ENCODE data around the gene SLC12A4.
"Not testable (repeated sequence)": the region's sequence is repeated elsewhere in the genome, so short reads cannot be mapped to it uniquely, and the experiment has no call there.

SLC12A4 gene

GRCh38 chr16:67968400-67969253 lies at the start of gene SLC12A4:
SLC12A4 (minus strand) TSS chr16:67968637; CDS start chr16:67968553, 84 bp downstream.
- DNase-seq (ENCODE audit: low read depth, low spot score): no peak

- no peak for DNase-seq (ENCODE audit: low read depth, low spot score)
These were observed 47.2 kb upstream of the SLC12A4 start, which contains the start of gene DPEP2NB for GRCh38 chr16:68015681-68016080. DPEP2NB (minus strand) TSS chr16:68015911; CDS start chr16:68015770, 141 bp downstream.

GRCh38 chr16:68013440-68013839 lies 45.0 kb upstream of the SLC12A4 start:
- no peak for DNase-seq (ENCODE audit: low read depth, low spot score)

- DNase-seq (ENCODE audit: low read depth, low spot score): not testable (repeated sequence)
These were observed 41.4 kb upstream of the SLC12A4 start for GRCh38 chr16:68009872-68010271.

- no peak for DNase-seq (ENCODE audit: low read depth, low spot score)
These were observed 40.8 kb upstream of the SLC12A4 start for GRCh38 chr16:68009157-68009735.

GRCh38 chr16:68005786-68006286 lies 37.4 kb upstream of the SLC12A4 start:
- DNase-seq (ENCODE audit: low read depth, low spot score): peak; percentile 29

GRCh38 chr16:68005211-68005610 lies 36.8 kb upstream of the SLC12A4 start:
- no peak for DNase-seq (ENCODE audit: low read depth, low spot score)

- no peak for DNase-seq (ENCODE audit: low read depth, low spot score)
These were observed 34.6 kb upstream of the SLC12A4 start for GRCh38 chr16:68003031-68003430.

- DNase-seq (ENCODE audit: low read depth, low spot score): no peak
These were observed 32.0 kb upstream of the SLC12A4 start for GRCh38 chr16:68000450-68000849.

- no peak for DNase-seq (ENCODE audit: low read depth, low spot score)
These were observed 31.5 kb upstream of the SLC12A4 start for GRCh38 chr16:67999985-68000384.

- DNase-seq (ENCODE audit: low read depth, low spot score): not testable (repeated sequence)
These were observed 30.6 kb upstream of the SLC12A4 start, which contains the start of gene DPEP2 for GRCh38 chr16:67998779-67999688. DPEP2 (minus strand) TSS chr16:67999484; CDS start chr16:67993212, 6,272 bp downstream.

GRCh38 chr16:67998231-67998778 lies 29.9 kb upstream of the SLC12A4 start:
- DNase-seq (ENCODE audit: low read depth, low spot score): not testable (repeated sequence)

GRCh38 chr16:67996666-67997065 lies 28.2 kb upstream of the SLC12A4 start:
- DNase-seq (ENCODE audit: low read depth, low spot score): no peak

GRCh38 chr16:67995423-67995822 lies 27.0 kb upstream of the SLC12A4 start:
- no peak for DNase-seq (ENCODE audit: low read depth, low spot score)

- DNase-seq (ENCODE audit: low read depth, low spot score): not testable (repeated sequence)
These were observed 25.6 kb upstream of the SLC12A4 start for GRCh38 chr16:67994040-67994408.

- no peak for DNase-seq (ENCODE audit: low read depth, low spot score)
These were observed 25.0 kb upstream of the SLC12A4 start for GRCh38 chr16:67993207-67994039.

- DNase-seq (ENCODE audit: low read depth, low spot score): no peak
These were observed 24.3 kb upstream of the SLC12A4 start for GRCh38 chr16:67992661-67993206.

- no peak for DNase-seq (ENCODE audit: low read depth, low spot score)
These were observed 21.6 kb upstream of the SLC12A4 start for GRCh38 chr16:67990018-67990386.

GRCh38 chr16:67989322-67990017 lies 21.0 kb upstream of the SLC12A4 start:
- no peak for DNase-seq (ENCODE audit: low read depth, low spot score)
